IPS DF 6.9 (cell line): Measurements from ENCODE around the gene HSPA4.

Source experiments
- DNase-seq: peaks from one replicate; pipeline ENCODE4 v3.0.0-alpha.2; 2013; ENCODE audit warnings: low read depth, low spot score
- H3K27ac ChIP-seq: one replicate; pipeline ENCODE4 v1.5.1; 2013; ENCODE audit warnings: low read length, control low read depth
- H3K27me3 ChIP-seq: 2 replicates; pipeline ENCODE4 v1.6.1; 2013; ENCODE audit warnings: mild to moderate bottlenecking, low read length; ENCODE audit not compliant: control insufficient read depth, insufficient read depth
- H3K36me3 ChIP-seq: 2 replicates; pipeline ENCODE4 v1.6.1; 2013; ENCODE audit warnings: low read length; ENCODE audit not compliant: control insufficient read depth, insufficient read depth
- H3K4me1 ChIP-seq: 2 replicates; pipeline ENCODE4 v1.6.1; 2013; ENCODE audit warnings: low read length; ENCODE audit not compliant: control insufficient read depth, insufficient read depth
- H3K4me3 ChIP-seq: 2 replicates; pipeline ENCODE4 v1.5.1; 2013; ENCODE audit warnings: mild to moderate bottlenecking, low read length
- H3K9me3 ChIP-seq: 2 replicates; pipeline ENCODE4 v1.6.1; 2013; ENCODE audit warnings: low read length, inconsistent platforms; ENCODE audit not compliant: control insufficient read depth, insufficient read depth
- WGBS: extraction: QIAGEN DNeasy Blood & Tissue Kit; methylation state at CpG from one replicate; pipeline ENCODE4 v1.1.7; 2013; ENCODE audit warnings: mixed read lengths, missing lambda C conversion rate; ENCODE audit not compliant: insufficient read length, insufficient coverage; 5-methylcytosine and 5-hydroxymethylcytosine counted together

Gene HSPA4

DNA sequence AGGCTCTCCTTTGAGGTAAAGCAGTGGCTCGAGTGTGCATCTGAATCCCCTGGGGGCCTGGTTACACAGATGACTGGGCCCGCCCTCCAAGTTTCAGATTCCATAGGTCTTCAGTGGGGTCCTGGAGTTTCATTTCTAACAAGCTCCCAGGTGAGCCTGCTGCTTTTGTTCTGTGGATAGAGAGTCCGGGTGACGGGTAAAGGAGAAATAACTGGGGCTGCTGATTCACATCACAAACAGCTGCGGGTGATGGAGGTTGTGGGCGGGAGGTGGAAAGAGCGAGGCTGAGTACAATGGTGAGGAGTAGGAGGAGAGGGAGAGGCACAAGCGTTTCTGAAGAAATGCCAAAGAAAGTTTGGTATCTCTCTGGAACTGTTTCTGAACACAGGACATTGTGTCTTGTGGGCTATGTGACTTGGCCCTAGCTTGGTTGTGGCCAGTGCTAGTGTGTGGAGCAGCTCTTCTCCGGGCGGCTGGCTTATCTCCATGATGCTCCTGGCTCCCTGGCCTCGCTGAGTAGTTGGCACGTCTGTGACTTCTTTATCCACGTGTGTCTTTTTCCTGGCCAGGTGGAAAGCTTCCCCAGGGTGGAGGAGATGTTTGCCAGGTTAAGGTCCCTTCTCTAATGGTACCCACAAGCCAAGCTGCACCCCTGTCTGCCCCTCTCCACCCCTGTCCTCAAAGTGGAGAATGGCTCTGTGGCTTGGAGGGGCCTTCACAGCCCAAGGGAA, 61.7 kb downstream of the HSPA4 start:
- WGBS = no CpG with 5 or more reads among the region's 13 CpGs
- H3K9me3 ChIP-seq = no peaks in the 10 kb centered on the region
- no peak for DNase-seq

DNA sequence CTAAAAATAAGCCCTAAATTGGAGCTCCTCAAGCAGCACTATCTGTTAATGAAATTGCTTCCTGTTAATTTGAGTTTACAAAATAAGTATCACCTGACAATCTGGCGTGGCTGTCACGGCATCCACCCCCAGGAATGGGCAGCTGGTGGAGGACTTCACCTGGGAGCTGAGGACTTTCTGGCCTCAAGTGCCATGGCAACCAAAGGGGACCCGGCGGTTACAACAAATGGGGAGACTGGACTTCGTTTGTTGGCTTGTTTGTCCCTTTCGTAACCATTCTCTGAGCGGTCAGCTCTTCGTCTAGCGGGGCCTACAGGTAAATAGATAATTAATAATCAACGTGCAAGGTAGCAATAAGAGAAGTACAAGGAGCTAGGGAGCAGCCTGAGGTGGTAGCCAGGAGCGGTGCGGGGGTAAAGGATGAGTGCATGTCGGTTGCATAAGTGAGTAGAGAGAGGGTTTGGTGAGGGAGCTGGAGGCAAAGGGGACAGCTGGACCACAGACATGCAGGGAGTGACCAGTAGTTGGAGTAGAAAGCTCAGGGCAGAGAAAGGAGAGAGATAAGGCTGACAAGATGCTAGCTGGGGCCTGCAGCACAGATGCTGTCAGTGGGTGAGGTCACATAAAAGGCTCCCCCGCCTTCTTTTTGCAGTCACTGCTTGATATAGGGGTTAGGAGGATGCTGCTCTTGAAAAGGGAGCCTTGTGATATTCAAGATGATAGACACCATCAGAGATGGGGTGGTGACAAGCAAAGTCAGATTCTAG, 62.5 kb downstream of the HSPA4 start:
- Histone ChIP-seq H3K27me3 (no peaks in the 10 kb centered on the region), H3K27ac (no peak overlapping the region), H3K4me1 (no peaks in the 10 kb centered on the region), H3K9me3 (no peaks in the 10 kb centered on the region), H3K4me3 (no peak overlapping the region), H3K36me3 (no peaks in the 10 kb centered on the region)
- WGBS = no CpG with 5 or more reads among the region's 14 CpGs
- DNase-seq = no peak

More for the DNA sequence above, 61.7 kb downstream of the HSPA4 start:
- Histone ChIP-seq H3K36me3 (no peaks in the 10 kb centered on the region), H3K4me3 (no peak overlapping the region), H3K4me1 (no peaks in the 10 kb centered on the region), H3K27ac (no peak overlapping the region), H3K27me3 (no peaks in the 10 kb centered on the region)

DNA sequence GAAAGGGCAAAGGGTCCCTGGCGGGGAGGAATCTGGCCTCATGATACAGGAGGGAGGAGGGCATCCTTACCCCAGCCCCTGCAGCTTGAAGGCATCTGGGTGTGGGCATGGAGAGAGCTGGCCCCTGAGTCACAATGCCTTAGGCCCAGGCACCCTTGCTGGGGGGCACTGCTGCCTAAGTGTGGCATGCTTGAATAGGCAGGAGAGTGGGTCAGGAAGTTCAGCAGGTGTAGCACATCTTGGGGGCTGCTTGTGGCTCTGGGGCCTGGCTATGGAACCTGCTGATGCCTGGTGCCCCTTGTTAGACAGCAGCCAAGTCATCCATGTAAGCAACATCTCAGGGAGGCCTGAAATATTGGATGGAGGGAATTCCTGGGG, 63.1 kb downstream of the HSPA4 start:
- Histone ChIP-seq H3K36me3 (no peaks in the 10 kb centered on the region), H3K27me3 (no peaks in the 10 kb centered on the region), H3K4me1 (no peaks in the 10 kb centered on the region), H3K27ac (no peak overlapping the region), H3K4me3 (no peak overlapping the region), H3K9me3 (no peaks in the 10 kb centered on the region)
- DNase-seq = no peak
- no CpG with 5 or more reads among the region's 1 CpG for WGBS

DNA sequence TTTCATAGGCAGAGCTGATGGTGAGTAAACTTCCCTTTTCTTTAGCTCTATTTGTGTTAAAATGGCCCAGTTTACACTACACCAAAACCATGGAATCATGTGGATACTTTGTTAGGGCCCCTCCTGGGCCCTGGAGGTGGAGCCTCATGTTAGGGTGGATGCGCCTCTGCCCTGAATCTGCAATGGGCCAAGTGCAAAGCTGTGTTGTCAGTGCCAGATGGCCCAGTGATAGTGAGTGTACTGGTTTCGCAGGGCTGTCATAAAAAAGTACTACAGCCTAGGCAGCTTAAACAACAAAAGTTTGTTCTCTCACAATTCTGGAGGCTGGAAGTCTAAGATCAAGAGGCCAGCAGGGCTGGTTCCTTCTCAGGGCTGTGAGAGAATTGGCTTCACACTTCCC, 64.8 kb downstream of the HSPA4 start:
- H3K27ac ChIP-seq = no peak overlapping the region
- no peaks in the 10 kb centered on the region for H3K27me3 ChIP-seq
- no peak for DNase-seq
- H3K4me3 ChIP-seq = no peak overlapping the region
- no CpG with 5 or more reads among the region's 2 CpGs for WGBS
- H3K9me3 ChIP-seq = no peaks in the 10 kb centered on the region
- no peaks in the 10 kb centered on the region for H3K4me1 ChIP-seq
- H3K36me3 ChIP-seq = no peaks in the 10 kb centered on the region

DNA sequence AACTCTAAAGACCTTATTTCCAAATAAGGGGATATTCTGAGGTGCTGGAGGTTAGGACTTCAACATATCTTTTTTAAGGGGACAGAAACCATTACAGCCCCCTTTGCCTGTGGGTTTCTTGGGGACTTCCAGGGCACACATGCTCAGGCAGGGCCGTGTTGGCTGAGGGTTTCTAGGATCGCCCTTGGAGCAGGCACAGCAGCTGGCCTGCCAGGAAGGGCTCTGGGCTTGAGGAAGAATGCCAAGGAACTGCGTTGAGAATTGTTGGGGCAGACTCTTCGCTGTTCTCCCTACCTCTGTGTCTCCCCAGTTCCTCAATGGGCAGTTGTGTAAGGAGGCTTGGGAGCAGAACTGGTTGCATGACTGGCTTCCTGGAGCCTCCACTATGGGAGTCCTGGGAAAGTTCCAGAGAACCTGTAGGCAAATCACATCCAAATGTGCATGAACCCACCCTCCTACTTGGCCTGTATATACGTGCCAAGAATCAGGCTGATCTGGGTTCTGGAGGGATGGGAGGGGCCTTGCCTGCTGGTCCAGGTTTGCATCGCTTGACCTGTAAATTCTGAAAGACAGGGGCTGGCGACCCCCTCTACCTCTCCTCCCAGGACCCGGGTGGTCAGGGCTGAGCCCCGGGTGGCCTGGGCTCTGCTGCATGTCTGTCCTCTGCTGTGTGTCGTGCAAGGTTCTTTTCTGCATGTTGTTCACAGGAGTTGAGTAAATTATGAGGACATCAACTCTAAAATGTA, 65.5 kb downstream of the HSPA4 start:
- no peaks in the 10 kb centered on the region for H3K36me3 ChIP-seq
- no CpG with 5 or more reads among the region's 10 CpGs for WGBS
- H3K4me3 ChIP-seq = no peak overlapping the region
- no peaks in the 10 kb centered on the region for H3K9me3 ChIP-seq
- no peak for DNase-seq
- H3K27me3 ChIP-seq = no peaks in the 10 kb centered on the region
- no peaks in the 10 kb centered on the region for H3K4me1 ChIP-seq
- no peak overlapping the region for H3K27ac ChIP-seq

DNA sequence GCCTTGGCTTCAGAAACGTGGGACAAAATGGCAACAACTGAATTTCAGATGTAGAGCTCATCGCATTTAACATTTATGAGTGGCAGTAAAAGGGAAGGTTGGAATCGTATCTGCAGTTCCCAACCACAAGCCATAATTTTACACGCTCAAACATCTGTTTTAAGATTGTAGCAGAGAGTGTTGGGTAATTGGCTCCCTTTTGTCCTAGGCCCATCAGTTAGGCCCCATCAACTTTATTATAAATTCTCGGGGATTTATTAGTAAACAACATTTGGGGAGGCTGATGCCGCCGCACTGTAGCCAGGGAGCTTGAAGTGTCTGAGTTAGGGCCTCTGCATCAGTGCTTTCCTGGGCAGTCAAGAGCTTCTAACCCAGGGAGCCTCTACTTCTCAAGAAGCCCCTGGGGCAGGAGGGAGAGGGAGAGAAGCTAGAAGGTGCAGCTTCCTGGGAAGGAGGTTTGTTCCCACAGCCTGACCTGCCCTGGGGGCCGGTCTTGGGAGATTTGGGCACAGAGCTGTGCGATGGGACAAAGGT, 66.2 kb downstream of the HSPA4 start:
- H3K9me3 ChIP-seq = no peaks in the 10 kb centered on the region
- H3K4me3 ChIP-seq = no peak overlapping the region
- no peaks in the 10 kb centered on the region for H3K4me1 ChIP-seq
- no peaks in the 10 kb centered on the region for H3K36me3 ChIP-seq
- H3K27ac ChIP-seq = no peak overlapping the region
- no CpG with 5 or more reads among the region's 9 CpGs for WGBS
- no peaks in the 10 kb centered on the region for H3K27me3 ChIP-seq
- DNase-seq = no peak

DNA sequence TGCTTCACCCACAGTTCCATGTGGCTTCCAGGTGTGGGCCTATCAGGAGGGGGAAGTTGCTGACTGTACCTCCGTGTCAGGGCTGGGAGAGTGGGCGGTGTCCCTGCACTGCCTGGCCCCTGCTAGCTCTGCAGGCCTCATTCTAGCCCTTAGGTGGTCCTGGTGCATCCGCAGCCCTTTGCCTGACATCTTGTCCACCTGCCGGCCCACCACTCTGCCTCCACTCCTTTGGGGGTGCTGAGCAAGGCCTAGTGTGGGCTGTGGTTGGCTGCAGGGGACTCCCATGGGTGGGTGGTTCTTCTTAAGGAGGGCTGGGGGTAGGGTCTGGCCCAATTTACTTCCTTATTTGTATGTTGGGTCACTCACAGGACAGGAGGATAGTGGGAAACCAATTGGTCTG, 66.9 kb downstream of the HSPA4 start:
- Histone ChIP-seq H3K9me3 (no peaks in the 10 kb centered on the region), H3K4me1 (no peaks in the 10 kb centered on the region), H3K36me3 (no peaks in the 10 kb centered on the region), H3K27ac (no peak overlapping the region), H3K27me3 (no peaks in the 10 kb centered on the region), H3K4me3 (no peak overlapping the region)
- WGBS = no CpG with 5 or more reads among the region's 4 CpGs
- no peak for DNase-seq

DNA sequence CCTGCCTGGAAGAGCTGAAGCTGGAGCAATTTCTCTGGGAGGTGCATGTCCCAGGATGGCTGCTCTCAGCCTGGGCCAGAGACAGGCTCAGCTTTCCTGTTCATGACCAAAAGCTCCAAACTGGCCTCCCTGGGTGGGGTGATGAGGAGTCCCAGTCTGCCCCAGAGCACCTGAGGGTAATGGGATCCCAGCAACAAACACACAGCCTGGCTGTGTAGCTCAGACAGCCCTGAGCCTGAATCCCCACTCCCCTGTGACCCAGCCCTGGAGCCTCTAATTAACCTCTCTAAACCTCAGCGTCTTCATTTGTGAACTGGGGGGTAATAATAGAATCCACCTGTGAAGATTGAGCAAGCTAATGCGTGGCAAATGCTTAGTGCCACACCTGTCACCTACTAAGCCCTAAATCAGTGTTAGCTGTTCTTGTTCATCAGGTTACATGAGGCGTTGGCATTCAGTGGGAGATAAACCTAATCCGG, 67.5 kb downstream of the HSPA4 start:
- Histone ChIP-seq H3K4me3 (no peak overlapping the region), H3K27me3 (no peaks in the 10 kb centered on the region), H3K27ac (no peak overlapping the region), H3K9me3 (no peaks in the 10 kb centered on the region), H3K4me1 (no peaks in the 10 kb centered on the region), H3K36me3 (no peaks in the 10 kb centered on the region)
- no peak for DNase-seq
- WGBS = no CpG with 5 or more reads among the region's 4 CpGs

DNA sequence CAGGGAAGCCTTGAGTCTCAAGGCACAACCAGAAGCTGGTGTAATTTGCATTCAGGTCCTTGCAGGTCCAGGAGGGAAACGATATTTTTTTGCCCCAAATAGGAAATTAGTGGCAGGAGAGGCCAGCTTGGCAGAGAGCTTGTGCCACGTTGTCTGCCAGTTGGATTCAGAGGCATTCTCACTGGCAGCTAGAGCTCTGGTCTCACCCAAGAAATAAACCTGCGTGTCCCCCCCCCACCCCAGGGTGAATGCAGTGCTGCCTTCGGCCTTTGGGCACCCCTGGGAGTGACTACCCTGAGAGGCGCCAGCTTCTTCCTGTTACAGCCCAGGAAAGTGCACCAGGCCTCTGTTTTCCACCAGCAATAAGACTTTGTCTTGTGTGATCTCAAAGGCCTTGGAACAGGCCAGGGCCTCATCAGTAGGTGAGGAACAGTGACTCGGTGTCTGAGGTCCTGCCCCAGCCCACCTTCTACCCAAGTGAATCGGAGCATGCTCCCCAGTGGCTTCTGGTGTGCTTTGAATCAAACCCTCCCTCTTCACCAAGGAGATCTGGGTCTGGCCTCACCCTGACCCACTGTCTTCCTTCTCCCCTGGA, 68.4 kb downstream of the HSPA4 start:
- DNase-seq = no peak
- H3K9me3 ChIP-seq = no peaks in the 10 kb centered on the region
- no peaks in the 10 kb centered on the region for H3K36me3 ChIP-seq
- no peak overlapping the region for H3K27ac ChIP-seq
- no peak overlapping the region for H3K4me3 ChIP-seq
- H3K4me1 ChIP-seq = no peaks in the 10 kb centered on the region
- H3K27me3 ChIP-seq = no peaks in the 10 kb centered on the region
- no CpG with 5 or more reads among the region's 7 CpGs for WGBS

DNA sequence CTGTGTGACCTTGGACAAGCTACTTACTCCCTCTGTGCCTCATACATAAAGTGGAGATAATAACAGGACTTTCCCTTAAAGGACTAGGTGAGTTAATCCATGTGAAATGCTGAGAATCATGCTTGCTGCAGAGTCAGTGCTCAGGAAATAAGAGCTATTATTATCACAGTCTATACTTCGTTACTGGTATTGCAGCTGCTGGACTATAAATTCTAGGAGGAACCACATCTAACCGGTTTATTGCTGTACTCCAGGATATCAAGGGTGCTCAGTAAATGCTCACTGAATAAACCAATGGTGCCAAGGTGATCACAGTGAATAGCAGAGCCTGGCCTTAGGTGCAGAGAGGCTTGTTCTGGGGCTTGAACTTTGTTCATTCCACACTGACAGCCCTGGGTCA, 69.3 kb downstream of the HSPA4 start:
- WGBS = no CpG with 5 or more reads among the region's 2 CpGs
- Histone ChIP-seq H3K4me1 (no peaks in the 10 kb centered on the region), H3K36me3 (no peaks in the 10 kb centered on the region), H3K27me3 (no peaks in the 10 kb centered on the region), H3K9me3 (no peaks in the 10 kb centered on the region), H3K4me3 (no peak overlapping the region), H3K27ac (no peak overlapping the region)
- no peak for DNase-seq
